ENCODE data around the gene PPP1R14B.

Gene PPP1R14B

GRCh38 chr11:64268025-64268892, 21.5 kb upstream of the PPP1R14B start:
- peaks cover 2% of the 10 kb centered on the region for H3K36me3 Mint-ChIP-seq
- no peaks in the 10 kb centered on the region for H3K27me3 Mint-ChIP-seq
- H3K9me3 Mint-ChIP-seq (ENCODE audit: low read depth): no peaks in the 10 kb centered on the region
- H3K4me3 Mint-ChIP-seq: peak overlapping the region; percentile 98
- H3K27ac Mint-ChIP-seq: peak overlapping the region; percentile 96
- peaks cover 17% of the 10 kb centered on the region for H3K4me1 Mint-ChIP-seq (ENCODE audit: low read depth)

GRCh38 chr11:64267207-64267945, 20.6 kb upstream of the PPP1R14B start:
- Mint-ChIP-seq H3K36me3 (peaks cover 2% of the 10 kb centered on the region), H3K27me3 (no peaks in the 10 kb centered on the region), H3K4me1 (ENCODE audit: low read depth) (peaks cover 17% of the 10 kb centered on the region), H3K9me3 (ENCODE audit: low read depth) (no peaks in the 10 kb centered on the region), H3K4me3 (no peak overlapping the region), H3K27ac (no peak overlapping the region)

- Mint-ChIP-seq H3K36me3 (peaks cover 2% of the 10 kb centered on the region), H3K27ac (no peak overlapping the region), H3K27me3 (no peaks in the 10 kb centered on the region), H3K9me3 (ENCODE audit: low read depth) (no peaks in the 10 kb centered on the region), H3K4me3 (no peak overlapping the region), H3K4me1 (ENCODE audit: low read depth) (peaks cover 14% of the 10 kb centered on the region)
These were observed 19.6 kb upstream of the PPP1R14B start for GRCh38 chr11:64266339-64266738.

- Mint-ChIP-seq H3K4me1 (ENCODE audit: low read depth) (peaks cover 14% of the 10 kb centered on the region), H3K27me3 (no peaks in the 10 kb centered on the region), H3K27ac (no peak overlapping the region), H3K4me3 (no peak overlapping the region), H3K9me3 (ENCODE audit: low read depth) (no peaks in the 10 kb centered on the region), H3K36me3 (peaks cover 2% of the 10 kb centered on the region)
These were observed 18.7 kb upstream of the PPP1R14B start for GRCh38 chr11:64265176-64266160.

- Mint-ChIP-seq H3K27me3 (no peaks in the 10 kb centered on the region), H3K4me3 (no peak overlapping the region), H3K4me1 (ENCODE audit: low read depth) (peaks cover 22% of the 10 kb centered on the region), H3K36me3 (peaks cover 5% of the 10 kb centered on the region), H3K27ac (no peak overlapping the region), H3K9me3 (ENCODE audit: low read depth) (no peaks in the 10 kb centered on the region)
These were observed 17.7 kb upstream of the PPP1R14B start for GRCh38 chr11:64264371-64264852.

GRCh38 chr11:64263947-64264317, 17.2 kb upstream of the PPP1R14B start:
- H3K4me3 Mint-ChIP-seq: no peak overlapping the region
- H3K9me3 Mint-ChIP-seq (ENCODE audit: low read depth): no peaks in the 10 kb centered on the region
- H3K27ac Mint-ChIP-seq: no peak overlapping the region
- peaks cover 6% of the 10 kb centered on the region for H3K36me3 Mint-ChIP-seq
- peaks cover 19% of the 10 kb centered on the region for H3K4me1 Mint-ChIP-seq (ENCODE audit: low read depth)
- H3K27me3 Mint-ChIP-seq: no peaks in the 10 kb centered on the region

GRCh38 chr11:64263021-64263946, 16.5 kb upstream of the PPP1R14B start:
- H3K36me3 Mint-ChIP-seq: peaks cover 5% of the 10 kb centered on the region
- H3K9me3 Mint-ChIP-seq (ENCODE audit: low read depth): no peaks in the 10 kb centered on the region
- H3K4me3 Mint-ChIP-seq: no peak overlapping the region
- H3K27me3 Mint-ChIP-seq: no peaks in the 10 kb centered on the region
- peaks cover 15% of the 10 kb centered on the region for H3K4me1 Mint-ChIP-seq (ENCODE audit: low read depth)
- peak overlapping the region; percentile 58 for H3K27ac Mint-ChIP-seq

- Mint-ChIP-seq H3K9me3 (ENCODE audit: low read depth) (no peaks in the 10 kb centered on the region), H3K27ac (no peak overlapping the region), H3K4me3 (no peak overlapping the region), H3K4me1 (ENCODE audit: low read depth) (peaks cover 7% of the 10 kb centered on the region), H3K36me3 (peaks cover 5% of the 10 kb centered on the region), H3K27me3 (no peaks in the 10 kb centered on the region)
These were observed 15.7 kb upstream of the PPP1R14B start for GRCh38 chr11:64262271-64263002.

GRCh38 chr11:64261556-64262080, 14.9 kb upstream of the PPP1R14B start:
- Mint-ChIP-seq H3K27ac (no peak overlapping the region), H3K4me1 (ENCODE audit: low read depth) (peaks cover 7% of the 10 kb centered on the region), H3K4me3 (no peak overlapping the region), H3K27me3 (no peaks in the 10 kb centered on the region), H3K36me3 (peaks cover 5% of the 10 kb centered on the region), H3K9me3 (ENCODE audit: low read depth) (no peaks in the 10 kb centered on the region)

- Mint-ChIP-seq H3K4me3 (no peak overlapping the region), H3K27me3 (no peaks in the 10 kb centered on the region), H3K27ac (no peak overlapping the region), H3K36me3 (peaks cover 5% of the 10 kb centered on the region), H3K9me3 (ENCODE audit: low read depth) (no peaks in the 10 kb centered on the region), H3K4me1 (ENCODE audit: low read depth) (peaks cover 7% of the 10 kb centered on the region)
These were observed 13.5 kb upstream of the PPP1R14B start for GRCh38 chr11:64260147-64260708.

- Mint-ChIP-seq H3K36me3 (peaks cover 5% of the 10 kb centered on the region), H3K4me3 (no peak overlapping the region), H3K27ac (no peak overlapping the region), H3K9me3 (ENCODE audit: low read depth) (no peaks in the 10 kb centered on the region), H3K4me1 (ENCODE audit: low read depth) (peaks cover 7% of the 10 kb centered on the region), H3K27me3 (no peaks in the 10 kb centered on the region)
These were observed 12.9 kb upstream of the PPP1R14B start for GRCh38 chr11:64259533-64260067.

- H3K27me3 Mint-ChIP-seq: no peaks in the 10 kb centered on the region
- H3K4me1 Mint-ChIP-seq (ENCODE audit: low read depth): peaks cover 7% of the 10 kb centered on the region
- no peak overlapping the region for H3K27ac Mint-ChIP-seq
- H3K36me3 Mint-ChIP-seq: peaks cover 5% of the 10 kb centered on the region
- no peaks in the 10 kb centered on the region for H3K9me3 Mint-ChIP-seq (ENCODE audit: low read depth)
- H3K4me3 Mint-ChIP-seq: no peak overlapping the region
These were observed 12.3 kb upstream of the PPP1R14B start for GRCh38 chr11:64258946-64259532.

Data from activated naive CD8-positive, alpha-beta T cell (primary cell).